Lung (tissue), 12 donors: ENCODE measurements around the gene DYTN. TPM values are rescaled to one million over a fixed set of nuclear protein-coding genes. Genes with fewer than 3 reads are reported as not detected.
"Not testable (repeated sequence)": the region's sequence is repeated elsewhere in the genome, so short reads cannot be mapped to it uniquely, and the experiment has no call there.

Experiments used
- ATAC-seq: fragments of 200-7000 bp; cut with Tn5 transposase; one replicate; pipeline ENCODE4 v1.9.1; 2020; ENCODE audit warnings: moderate number of reproducible peaks; ENCODE audit not compliant: insufficient read depth, low FRiP score
- DNase-seq, 3 donors: peaks; one replicate each; pipeline ENCODE4 v3.0.0-alpha.2; 2013 to 2017
- H3K27ac ChIP-seq, 2 donors: one replicate each; pipeline ENCODE4 v1.5.1; 2013; ENCODE audit warnings: mild to moderate bottlenecking in 2 of 2, moderate library complexity in 2 of 2, control low read depth in 1 of 2, inconsistent platforms in 1 of 2, low read depth in 1 of 2, low read length in 1 of 2
- H3K27me3 ChIP-seq, 3 donors: one replicate each; pipeline ENCODE4 v1.5.1; 2013; ENCODE audit warnings: low read length in 2 of 3; ENCODE audit not compliant: control insufficient read depth in 3 of 3, insufficient read depth in 3 of 3
- H3K36me3 ChIP-seq, 4 donors: one replicate each; pipeline ENCODE4 v1.5.1; 2013; ENCODE audit warnings: low read length in 4 of 4, mild to moderate bottlenecking in 1 of 4, moderate library complexity in 1 of 4; ENCODE audit not compliant: control insufficient read depth in 4 of 4, insufficient read depth in 4 of 4
- H3K4me1 ChIP-seq, 5 donors: one replicate each; pipeline ENCODE4 v1.5.1; 2013; ENCODE audit warnings: low read length in 5 of 5, mild to moderate bottlenecking in 2 of 5, moderate library complexity in 1 of 5; ENCODE audit not compliant: control insufficient read depth in 5 of 5, insufficient read depth in 5 of 5
- H3K4me3 ChIP-seq: one replicate; pipeline ENCODE4 v1.5.1; 2013; ENCODE audit warnings: mild to moderate bottlenecking, control low read depth, moderate library complexity
- H3K9ac ChIP-seq, 2 donors: one replicate each; pipeline ENCODE4 v1.5.1; 2013; ENCODE audit warnings: low read length in 2 of 2, control low read depth in 1 of 2; ENCODE audit not compliant: insufficient read depth in 1 of 2
- H3K9me3 ChIP-seq, 4 donors: one replicate each; pipeline ENCODE4 v1.5.1; 2013; ENCODE audit warnings: low read length in 3 of 4, mild to moderate bottlenecking in 1 of 4, moderate library complexity in 1 of 4; ENCODE audit not compliant: control insufficient read depth in 4 of 4, insufficient read depth in 3 of 4
- CTCF ChIP-seq: IDR thresholded peaks from 2 replicates; pipeline ENCODE4 v1.5.1; 2012; ENCODE audit warnings: mild to moderate bottlenecking; ENCODE audit errors: control extremely low read depth, extremely low read depth
- WGBS, 2 donors: extraction: QIAGEN DNeasy Blood & Tissue Kit; methylation state at CpG; one replicate each; pipeline ENCODE4 v1.1.7; 2013; 5-methylcytosine and 5-hydroxymethylcytosine counted together
- polyA plus RNA-seq, 2 donors: library from polyadenylated mRNA; stranded (reverse); fragments of 200-250 nt; gene quantifications; one replicate each; pipeline ENCODE4 v1.2.1, GENCODE V29; 2013
- total RNA-seq, 2 donors: library from RNA; depleted of rRNA in 1 of 2; stranded (reverse); fragments of >200 nt in 1 of 2; gene quantifications; one replicate each; pipeline ENCODE4 v1.2.1, GENCODE V29; 2014 to 2021
- donor health status: control.
- donor health status: control.
- donor health status: Bipolar disorder and iron deficiency.
- donor health status: healthy.
- donor health status: DM: yes; HTN: yes; CAD: no.

Gene DYTN
- total and polyA plus RNA-seq, 4 donors: 0.07 TPM; not detected in 3

- DNase-seq (no peak), ATAC-seq (no peak)
- Histone ChIP-seq H3K27me3 (no peaks in the 10 kb centered on the region), H3K4me1 (no peaks in the 10 kb centered on the region), H3K9ac (no peak overlapping the region), H3K9me3 (no peaks in the 10 kb centered on the region), H3K36me3 (no peaks in the 10 kb centered on the region), H3K4me3 (no peak overlapping the region), H3K27ac (no peak overlapping the region)
- WGBS, 2 donors: 95 to 98% methylated on average over 1 of the region's 1 CpG
- no peak for TF ChIP-seq CTCF
These were observed 5.1 kb upstream of the DYTN start for GRCh38 chr2:206723288-206723687.

- Histone ChIP-seq H3K4me3 (no peak overlapping the region), H3K27me3 (no peaks in the 10 kb centered on the region), H3K9ac (no peak overlapping the region), H3K36me3 (no peaks in the 10 kb centered on the region), H3K4me1 (no peaks in the 10 kb centered on the region), H3K9me3 (no peaks in the 10 kb centered on the region), H3K27ac (no peak overlapping the region)
- no peak for ATAC-seq
- WGBS, 2 donors: 44 to 70% methylated on average over 4 of the region's 4 CpGs
- DNase-seq: no peak
- no peak for TF ChIP-seq CTCF
These were observed 3.2 kb upstream of the DYTN start for GRCh38 chr2:206721256-206721920.

GRCh38 chr2:206716623-206717022, 1.6 kb downstream of the DYTN start:
- H3K4me3 ChIP-seq: no peak overlapping the region
- no peak overlapping the region for H3K27ac ChIP-seq
- no peak overlapping the region for H3K9ac ChIP-seq
- TF ChIP-seq CTCF: no peak
- no peaks in the 10 kb centered on the region for H3K36me3 ChIP-seq
- ATAC-seq (no peak), DNase-seq (no peak)
- no peaks in the 10 kb centered on the region for H3K4me1 ChIP-seq
- H3K9me3 ChIP-seq: no peaks in the 10 kb centered on the region
- WGBS, 2 donors: 85 to 92% methylated on average over 3 of the region's 3 CpGs
- H3K27me3 ChIP-seq: no peaks in the 10 kb centered on the region

- DNase-seq, H3K27me3 ChIP-seq, H3K9ac ChIP-seq, H3K4me3 ChIP-seq, ATAC-seq, H3K27ac ChIP-seq, H3K4me1 ChIP-seq, H3K9me3 ChIP-seq, H3K36me3 ChIP-seq: not testable (repeated sequence)
- WGBS, 2 donors: 69 to 79% methylated on average over 4 of the region's 4 CpGs
These were observed 3.0 kb downstream of the DYTN start for GRCh38 chr2:206715183-206715582.
